Activated naive CD4-positive, alpha-beta T cell treated with anti-CD3 and anti-CD28 coated beads, Interleukin-2, amount 10 ng/mL, durations not matched to agents 7 days and 5 days (primary cell): ENCODE measurements around the gene FERMT3.
A peak's percentile ranks its signal among the peaks of the same experiment; 100 is the strongest.

Experiments used
- CTCF ChIA-PET: fragments of 350-600 bp; sonication (Branson Sonifier 250); formaldehyde crosslinking; loops from one replicate; lab custom pipeline; 2021; ENCODE audit warnings: antibody characterized with exemption; lab: Charles Lee
- DNase-seq: peaks from one replicate; pipeline ENCODE4 v3.0.0-alpha.2; 2020
- H3K27ac Mint-ChIP-seq: one replicate; pipeline ENCODE4 v1.8.0; 2021; ENCODE audit warnings: mild to moderate bottlenecking, moderate library complexity, mixed read lengths
- H3K27me3 Mint-ChIP-seq: one replicate; pipeline ENCODE4 v1.8.0; 2021; ENCODE audit warnings: mild to moderate bottlenecking, mixed read lengths
- H3K36me3 Mint-ChIP-seq: one replicate; pipeline ENCODE4 v1.8.0; 2021; ENCODE audit warnings: mixed read lengths
- H3K4me1 Mint-ChIP-seq: one replicate; pipeline ENCODE4 v1.8.0; 2021; ENCODE audit warnings: mixed read lengths
- H3K4me3 Mint-ChIP-seq: one replicate; pipeline ENCODE4 v1.8.0; 2021; ENCODE audit warnings: mild to moderate bottlenecking, moderate library complexity, mixed read lengths
- H3K9me3 Mint-ChIP-seq: one replicate; pipeline ENCODE4 v1.8.0; 2021; ENCODE audit warnings: mixed read lengths

The FERMT3 gene

DNA sequence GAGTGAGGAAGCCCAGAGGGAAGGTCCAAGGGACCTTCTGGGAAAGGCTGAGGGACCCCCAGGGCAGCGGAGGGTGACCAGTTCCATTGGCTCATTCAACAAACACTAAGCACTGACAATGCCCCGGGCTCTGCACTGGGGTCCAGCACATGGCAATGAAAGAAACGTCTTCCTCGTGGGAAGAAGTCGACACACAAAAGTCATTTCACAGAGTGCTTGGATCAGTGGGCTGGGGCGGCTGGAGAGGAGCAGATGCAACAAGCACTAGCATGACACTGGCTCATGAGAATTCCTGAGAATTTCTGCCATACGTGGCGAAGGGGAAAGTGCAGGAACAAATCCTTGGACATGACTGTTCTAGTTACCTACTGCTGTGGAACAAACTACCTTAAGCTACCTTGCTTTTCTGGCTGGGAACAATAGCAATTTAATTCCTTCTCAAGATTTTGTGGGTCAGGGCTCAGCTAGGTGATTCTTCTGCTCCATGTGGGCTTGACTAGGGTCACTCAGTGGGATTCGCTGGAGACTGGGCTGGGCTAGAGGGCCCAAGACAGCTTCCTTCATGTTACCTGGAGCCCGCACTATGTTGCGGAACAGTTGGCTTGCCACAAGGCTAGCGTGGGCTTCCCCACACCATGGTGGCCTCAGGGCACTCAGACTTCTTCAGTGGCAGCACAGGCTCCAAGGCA lies 27.4 kb upstream of the FERMT3 start:
- Mint-ChIP-seq H3K27me3 (no peaks in the 10 kb centered on the region), H3K9me3 (peaks cover 1% of the 10 kb centered on the region), H3K27ac (no peak overlapping the region), H3K4me1 (peaks cover 50% of the 10 kb centered on the region), H3K4me3 (no peak overlapping the region), H3K36me3 (peaks cover 16% of the 10 kb centered on the region)
- DNase-seq: no peak
- CTCF ChIA-PET: no interaction called here

DNA sequence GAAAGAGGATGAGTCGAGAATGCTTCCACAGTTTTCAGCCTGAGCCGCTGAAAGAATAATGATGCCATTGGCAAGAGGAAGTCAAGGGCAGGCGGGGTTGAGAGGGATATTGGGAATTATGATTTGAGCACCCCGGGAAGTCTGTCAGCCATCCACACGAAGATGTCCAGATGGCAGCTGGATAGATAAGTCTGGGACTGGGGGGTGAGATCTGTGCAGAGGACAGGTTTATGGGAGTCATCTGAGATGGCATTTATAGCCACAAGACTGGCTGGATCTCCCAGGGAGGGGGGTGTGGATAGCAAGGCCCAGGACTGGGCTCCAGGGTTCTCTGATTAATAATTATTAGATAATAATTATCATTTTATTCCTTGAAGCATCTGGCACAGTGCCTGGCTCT lies 25.6 kb upstream of the FERMT3 start:
- Mint-ChIP-seq H3K27ac (no peak overlapping the region), H3K4me1 (peaks cover 59% of the 10 kb centered on the region), H3K9me3 (no peaks in the 10 kb centered on the region), H3K27me3 (no peaks in the 10 kb centered on the region), H3K4me3 (no peak overlapping the region), H3K36me3 (peaks cover 14% of the 10 kb centered on the region)
- CTCF ChIA-PET: interaction anchor here (1.1 to 1.3 kb wide), 3 partner anchors 26 to 137 kb away, joined by 3 to 5 read pairs (median 3); partner anchors contain the start of genes FERMT3, PRDX5 and TRMT112
- no peak for DNase-seq

DNA sequence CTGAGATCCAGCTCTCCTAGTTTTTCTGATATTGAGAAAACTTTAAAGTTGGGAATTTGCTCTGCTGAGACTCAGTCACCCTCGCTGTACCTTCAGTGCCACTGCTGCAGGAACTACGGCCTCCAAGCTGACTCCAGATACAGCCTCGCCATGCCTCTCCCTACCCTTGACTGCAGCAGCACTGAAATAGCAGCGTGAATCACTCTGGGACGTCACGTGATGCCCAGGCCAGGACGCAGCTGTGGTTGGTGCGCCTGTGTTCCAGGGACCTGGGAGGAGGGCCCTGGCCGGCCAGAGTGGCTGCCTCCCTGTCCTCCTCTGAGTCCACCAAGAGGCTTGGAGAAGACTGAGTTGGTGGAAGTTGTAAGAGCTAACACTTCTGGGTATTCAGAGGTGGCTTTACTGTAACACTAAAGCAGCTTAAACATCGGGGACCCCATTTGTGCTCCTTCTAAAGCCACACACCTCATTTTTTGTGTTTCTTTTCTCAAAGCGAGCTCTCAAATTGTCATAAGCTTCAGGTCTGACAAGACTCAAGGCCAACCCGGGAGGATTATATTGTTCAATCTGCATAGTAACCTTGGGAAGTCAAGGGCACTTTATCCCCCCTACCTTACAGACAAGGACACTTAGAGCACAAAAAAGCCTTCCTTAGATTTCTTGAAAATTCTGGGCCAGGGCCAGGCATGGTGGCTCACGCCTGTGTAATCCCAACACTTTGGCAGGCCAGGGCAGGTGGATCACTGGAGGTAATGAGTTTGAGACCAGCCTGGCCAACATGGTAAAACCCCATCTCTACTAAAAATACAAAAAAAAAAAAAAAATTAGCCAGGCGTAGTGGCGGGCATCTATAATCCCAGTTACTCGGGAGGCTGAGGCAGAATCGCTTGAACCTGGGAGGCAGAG lies 24.8 kb upstream of the FERMT3 start:
- Mint-ChIP-seq H3K27me3 (no peaks in the 10 kb centered on the region), H3K36me3 (peaks cover 15% of the 10 kb centered on the region), H3K9me3 (no peaks in the 10 kb centered on the region), H3K27ac (no peak overlapping the region), H3K4me3 (no peak overlapping the region), H3K4me1 (peaks cover 55% of the 10 kb centered on the region)
- peak; percentile 72 for DNase-seq
- CTCF ChIA-PET: interaction anchor here (0.7 to 1.3 kb wide), 5 partner anchors 22 to 136 kb away, joined by 3 to 5 read pairs (median 3); partner anchors contain the start of genes FERMT3, PRDX5 and TRMT112

DNA sequence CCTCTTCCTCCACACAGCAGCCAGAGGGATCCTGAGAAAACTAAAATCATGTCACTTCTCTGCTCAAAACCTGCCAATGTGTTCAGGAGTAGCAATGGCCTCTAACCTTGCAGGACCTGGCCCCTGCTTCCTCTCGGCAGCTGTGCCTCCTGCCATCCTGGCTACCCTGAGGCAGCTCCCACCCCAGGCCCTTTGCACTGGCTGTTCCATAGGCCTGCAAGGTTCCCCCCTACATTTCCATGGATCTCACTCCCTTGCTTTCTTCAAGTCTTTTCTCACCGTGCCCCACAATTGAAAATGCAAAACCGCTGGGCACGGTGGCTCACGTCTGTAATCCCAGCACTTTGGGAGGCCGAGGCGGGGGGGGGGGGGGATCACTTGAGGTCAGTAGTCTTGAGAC lies 22.6 kb upstream of the FERMT3 start:
- peaks cover 8% of the 10 kb centered on the region for H3K36me3 Mint-ChIP-seq
- CTCF ChIA-PET: interaction anchor here (1.4 kb wide), 1 partner anchor 184 kb away, joined by 5 read pairs; no protein-coding TSS in a partner anchor
- peak overlapping the region; percentile 3 for H3K27ac Mint-ChIP-seq
- no peaks in the 10 kb centered on the region for H3K9me3 Mint-ChIP-seq
- peaks cover 45% of the 10 kb centered on the region for H3K4me1 Mint-ChIP-seq
- no peak for DNase-seq
- H3K27me3 Mint-ChIP-seq: no peaks in the 10 kb centered on the region
- H3K4me3 Mint-ChIP-seq: peak overlapping the region; percentile 23

DNA sequence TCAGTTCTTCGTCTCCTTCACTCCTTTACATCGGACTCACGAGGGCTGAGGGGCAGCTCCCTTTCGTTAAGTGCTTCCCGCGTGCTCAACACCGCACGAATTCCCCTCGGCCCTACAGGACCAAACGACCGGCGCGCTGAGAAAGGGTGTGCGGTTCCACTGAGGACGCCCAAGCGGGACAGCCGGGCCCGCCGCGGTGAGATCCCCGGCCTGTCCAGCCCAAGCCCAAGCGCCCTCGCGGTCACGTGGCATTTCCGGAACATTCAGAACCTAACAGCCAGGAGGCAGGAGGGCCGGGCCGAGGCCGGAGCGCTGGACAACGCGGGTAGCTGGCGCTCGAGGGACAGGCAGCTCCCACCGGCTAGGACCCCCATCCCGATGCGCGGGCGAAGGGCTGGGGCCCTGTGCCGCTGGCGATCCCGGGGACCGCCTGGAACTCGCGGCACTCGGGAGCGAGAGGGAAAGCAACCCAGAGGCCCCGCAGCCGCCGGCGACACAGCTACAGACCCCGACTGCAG lies 21.3 kb upstream of the FERMT3 start:
- H3K4me3 Mint-ChIP-seq: peak overlapping the region; percentile 99
- H3K27me3 Mint-ChIP-seq: no peaks in the 10 kb centered on the region
- no peak for DNase-seq
- peak overlapping the region; percentile 99 for H3K27ac Mint-ChIP-seq
- peaks cover 10% of the 10 kb centered on the region for H3K36me3 Mint-ChIP-seq
- no peaks in the 10 kb centered on the region for H3K9me3 Mint-ChIP-seq
- CTCF ChIA-PET: interaction anchor here (0.7 to 2.5 kb wide), 5 partner anchors 20 to 185 kb away, joined by 3 to 9 read pairs (median 3); partner anchors contain the start of gene FERMT3
- H3K4me1 Mint-ChIP-seq: peaks cover 51% of the 10 kb centered on the region

DNA sequence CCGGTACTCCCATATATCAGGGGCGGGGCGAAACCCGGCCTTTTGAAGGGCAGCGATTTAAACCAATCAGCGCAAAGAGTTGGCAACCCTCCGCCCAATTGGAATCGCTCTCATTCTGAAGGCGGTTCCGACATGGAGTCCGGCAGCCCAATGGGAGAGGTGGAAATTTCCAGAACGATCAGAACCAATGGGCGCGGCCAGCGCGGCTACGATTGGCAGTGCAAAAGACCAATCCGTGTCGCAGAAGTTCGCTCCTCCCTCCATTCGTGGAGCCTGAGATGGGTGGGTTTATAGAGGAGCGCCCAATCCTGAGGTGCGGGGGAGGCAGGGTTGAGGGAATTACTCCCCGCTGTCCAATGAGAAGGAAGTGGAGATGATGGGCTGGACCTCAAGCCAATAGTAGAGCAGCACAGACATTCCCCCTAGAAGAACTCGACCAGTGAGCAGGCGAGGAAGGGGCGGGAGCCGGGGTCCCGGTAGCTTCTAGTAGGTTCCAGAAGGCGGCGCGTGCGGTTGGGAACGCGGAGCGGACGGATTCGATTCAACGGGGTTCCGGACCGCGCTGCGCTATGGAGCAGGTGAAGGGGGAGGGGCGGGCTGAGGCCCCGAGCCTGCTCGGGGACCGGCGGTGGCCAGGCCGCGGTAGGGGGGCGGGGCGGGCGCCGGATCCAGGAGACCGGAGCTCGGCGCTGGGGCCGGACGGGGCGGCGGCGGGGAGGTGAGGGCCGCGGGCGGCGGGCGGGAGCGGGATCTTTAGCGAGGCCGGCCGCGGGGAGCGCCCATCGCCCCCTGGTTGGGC lies 20.6 kb upstream of the FERMT3 start, which contains the start of gene STIP1:
Gene STIP1, plus strand, starts transcription at position 479 of the 799 bp plus-strand sequence. Its CDS starts 91 bp downstream, at position 570.
- peak; percentile 99 for DNase-seq
- Mint-ChIP-seq H3K4me1 (peaks cover 53% of the 10 kb centered on the region), H3K36me3 (peaks cover 15% of the 10 kb centered on the region), H3K4me3 (peak within 1 kb of the TSS; percentile 99), H3K27me3 (no peaks in the 10 kb centered on the region), H3K27ac (peak within 1 kb of the TSS; percentile 99), H3K9me3 (no peaks in the 10 kb centered on the region)
- CTCF ChIA-PET: interaction anchor here (1.0 to 2.5 kb wide), 2 partner anchors 20 to 21 kb away, joined by 3 to 9 read pairs; partner anchors contain the start of gene FERMT3

DNA sequence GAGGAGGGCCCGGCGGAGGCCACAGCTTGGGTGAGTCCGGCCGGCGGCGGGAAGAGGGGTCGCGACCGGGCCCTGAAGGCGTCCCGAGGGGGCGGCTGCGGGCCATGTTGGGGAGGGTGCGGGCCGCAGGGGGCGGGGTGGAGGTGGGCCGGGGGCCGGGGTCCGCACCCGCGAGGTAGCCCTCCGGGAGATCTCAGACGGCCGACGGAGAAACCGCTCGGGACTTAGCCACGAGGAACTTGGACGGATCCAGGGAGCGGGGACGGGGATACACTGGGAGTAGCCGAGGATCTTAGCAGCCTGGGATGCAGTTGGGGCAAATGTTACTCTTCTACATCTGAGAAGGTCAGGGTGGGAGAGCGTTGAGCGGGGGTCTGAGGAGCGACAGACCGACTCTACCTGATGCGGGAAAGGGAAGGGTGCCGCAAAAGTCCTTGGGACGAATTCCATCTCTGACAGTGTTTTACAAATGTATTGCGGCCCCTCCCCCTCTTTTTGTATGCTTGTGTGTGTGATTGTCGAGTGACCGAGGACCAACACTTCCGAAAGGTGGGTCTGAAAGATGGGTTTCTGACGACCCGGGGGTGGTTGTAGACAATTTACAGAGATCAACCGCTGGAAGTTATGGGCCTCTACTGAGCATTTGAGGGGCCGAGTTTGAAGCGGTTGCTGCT lies 19.9 kb upstream of the FERMT3 start:
- Mint-ChIP-seq H3K4me3 (no peak overlapping the region), H3K27ac (no peak overlapping the region), H3K36me3 (peaks cover 15% of the 10 kb centered on the region), H3K4me1 (peaks cover 47% of the 10 kb centered on the region), H3K9me3 (no peaks in the 10 kb centered on the region), H3K27me3 (no peaks in the 10 kb centered on the region)
- DNase-seq: peak; percentile 64
- CTCF ChIA-PET: interaction anchor here (0.9 to 2.5 kb wide), 5 partner anchors 18 to 185 kb away, joined by 4 to 9 read pairs (median 5); partner anchors contain the start of gene FERMT3

DNA sequence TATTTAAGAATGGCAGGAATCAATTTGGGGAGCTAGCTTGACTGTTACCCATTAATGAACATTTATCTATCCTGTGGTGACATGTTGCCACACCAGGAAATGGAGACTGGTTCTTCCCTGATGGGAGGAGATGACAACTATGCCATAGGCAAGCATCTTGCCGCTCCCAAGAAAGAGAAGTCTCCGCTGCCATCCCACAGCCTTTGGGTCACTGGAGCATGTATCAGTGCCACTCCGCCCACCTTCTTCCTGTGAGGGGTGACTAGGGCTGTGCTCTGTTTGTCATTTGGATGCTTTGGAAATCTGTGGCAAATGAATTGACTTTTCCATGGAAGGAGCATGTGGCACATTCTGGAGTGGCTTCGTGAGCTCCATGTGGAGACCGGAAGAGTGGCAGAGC lies 14.1 kb upstream of the FERMT3 start:
- Mint-ChIP-seq H3K4me3 (no peak overlapping the region), H3K9me3 (no peaks in the 10 kb centered on the region), H3K36me3 (peaks cover 57% of the 10 kb centered on the region), H3K4me1 (peaks cover 31% of the 10 kb centered on the region), H3K27me3 (no peaks in the 10 kb centered on the region), H3K27ac (no peak overlapping the region)
- DNase-seq: no peak
- CTCF ChIA-PET: interaction anchor here (2.4 kb wide), 1 partner anchor 12 kb away, joined by 11 read pairs; no protein-coding TSS in a partner anchor

DNA sequence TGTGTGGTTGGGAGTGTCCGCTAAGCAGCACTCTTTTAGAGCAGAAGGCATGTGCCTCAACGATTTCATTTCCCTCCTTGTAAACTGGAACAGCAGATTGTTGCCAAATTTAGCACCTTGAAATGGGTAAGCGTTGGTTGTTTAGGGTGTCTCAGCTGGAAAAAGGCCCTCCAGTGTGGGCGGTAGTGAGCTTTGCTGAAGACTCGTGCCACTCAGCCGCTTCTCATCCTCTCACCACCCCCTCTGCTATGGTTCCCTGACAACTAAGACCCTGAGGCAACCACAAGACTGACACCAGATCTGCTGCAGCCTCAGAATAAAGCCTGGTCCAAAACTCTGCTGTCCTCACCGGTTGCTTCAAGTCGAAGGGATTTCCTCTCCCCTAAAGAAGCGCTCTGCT lies 9.9 kb upstream of the FERMT3 start:
- no peak for DNase-seq
- Mint-ChIP-seq H3K9me3 (no peaks in the 10 kb centered on the region), H3K27me3 (no peaks in the 10 kb centered on the region), H3K27ac (no peak overlapping the region), H3K4me1 (peaks cover 15% of the 10 kb centered on the region), H3K4me3 (no peak overlapping the region), H3K36me3 (peaks cover 65% of the 10 kb centered on the region)
- CTCF ChIA-PET: interaction anchor here (1.1 to 2.8 kb wide), 3 partner anchors 8 to 196 kb away, joined by 3 to 17 read pairs (median 7); partner anchors contain the start of gene FERMT3

DNA sequence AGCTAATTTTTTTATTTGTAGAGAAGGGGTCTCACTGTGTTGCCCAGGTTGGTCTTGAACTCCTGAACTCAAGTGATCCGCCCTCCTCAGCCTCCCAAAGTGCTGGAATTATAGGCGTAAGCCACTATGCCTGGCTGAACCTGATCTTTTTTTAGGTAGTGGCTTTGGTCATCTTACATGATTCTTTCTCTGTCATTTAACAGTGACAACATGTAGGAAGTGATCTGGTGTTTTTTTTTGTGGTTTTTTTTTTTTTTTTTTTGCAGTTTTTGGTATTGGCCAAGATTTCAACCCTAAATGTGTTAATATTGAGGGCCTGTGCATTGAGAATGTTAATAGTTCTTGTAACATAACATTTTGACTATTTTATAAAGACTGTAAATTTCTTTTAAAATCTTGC lies 8.0 kb upstream of the FERMT3 start:
- no peak overlapping the region for H3K27ac Mint-ChIP-seq
- H3K4me3 Mint-ChIP-seq: no peak overlapping the region
- no peaks in the 10 kb centered on the region for H3K27me3 Mint-ChIP-seq
- peaks cover 8% of the 10 kb centered on the region for H3K4me1 Mint-ChIP-seq
- no peak for DNase-seq
- peaks cover 67% of the 10 kb centered on the region for H3K36me3 Mint-ChIP-seq
- CTCF ChIA-PET: interaction anchor here (0.9 kb wide), 1 partner anchor 119 kb away, joined by 4 read pairs; the partner anchor contains the start of genes PRDX5 and TRMT112
- H3K9me3 Mint-ChIP-seq: no peaks in the 10 kb centered on the region

DNA sequence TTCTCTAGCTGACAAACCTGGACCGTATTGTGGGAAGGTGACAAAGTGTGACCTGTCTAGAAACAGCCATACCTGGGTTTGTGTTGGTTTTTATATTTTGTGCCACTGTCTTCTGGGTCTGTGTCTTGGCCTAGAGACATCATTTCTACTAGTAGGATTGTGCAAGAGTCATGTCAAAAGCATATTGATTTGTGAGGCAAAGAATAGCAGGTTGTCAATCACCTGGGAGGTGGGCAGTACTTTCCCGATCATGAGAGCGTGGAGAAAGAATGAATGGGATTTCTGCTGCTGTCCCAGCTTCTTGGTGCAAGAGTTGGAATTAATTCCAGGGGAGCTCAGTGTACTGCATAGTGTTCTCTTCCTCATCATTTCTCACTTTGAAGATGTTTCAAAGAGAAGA lies 5.0 kb upstream of the FERMT3 start:
- H3K27ac Mint-ChIP-seq: no peak overlapping the region
- no peak for DNase-seq
- CTCF ChIA-PET: interaction anchor here (7.4 kb wide), 1 partner anchor 102 kb away, joined by 131 read pairs; the partner anchor contains the start of genes CATSPERZ and ESRRA

DNA sequence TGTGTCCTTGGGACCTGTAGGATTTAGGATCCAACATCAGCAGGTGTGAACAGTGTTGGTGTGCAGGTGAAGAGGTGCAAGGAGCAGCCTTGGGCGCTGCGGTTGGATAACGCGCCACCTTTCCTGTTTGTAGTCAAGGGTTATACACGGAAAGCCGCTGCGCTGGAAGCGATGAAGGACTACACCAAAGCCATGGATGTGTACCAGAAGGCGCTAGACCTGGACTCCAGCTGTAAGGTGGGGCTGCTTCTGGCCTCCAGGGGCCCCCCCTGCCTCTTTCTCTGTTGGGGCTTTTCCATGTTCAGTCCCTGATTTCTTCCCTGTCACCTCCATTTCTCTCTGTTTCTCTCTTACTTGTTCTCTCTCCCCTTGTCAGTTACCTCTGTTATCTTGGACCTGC lies 3.5 kb upstream of the FERMT3 start:
- Mint-ChIP-seq H3K4me1 (peaks cover 33% of the 10 kb centered on the region), H3K27ac (no peak overlapping the region), H3K36me3 (peaks cover 59% of the 10 kb centered on the region), H3K27me3 (no peaks in the 10 kb centered on the region), H3K4me3 (no peak overlapping the region), H3K9me3 (no peaks in the 10 kb centered on the region)
- CTCF ChIA-PET: interaction anchor here (2.0 to 7.4 kb wide), 3 partner anchors 100 to 447 kb away, joined by 4 to 131 read pairs (median 8); partner anchors contain the start of genes CATSPERZ and ESRRA
- no peak for DNase-seq

More for the DNA sequence above, 5.0 kb upstream of the FERMT3 start:
- Mint-ChIP-seq H3K4me3 (no peak overlapping the region), H3K27me3 (no peaks in the 10 kb centered on the region), H3K9me3 (no peaks in the 10 kb centered on the region), H3K4me1 (peaks cover 33% of the 10 kb centered on the region), H3K36me3 (peaks cover 60% of the 10 kb centered on the region)
